Measurements from ENCODE around the gene PPP1R13B. TPM values are rescaled to one million over a fixed set of nuclear protein-coding genes. Genes with fewer than 3 reads are reported as not detected.

PPP1R13B gene
- total RNA-seq, 1 experiment from 2014 or later = 10.3 TPM

DNA sequence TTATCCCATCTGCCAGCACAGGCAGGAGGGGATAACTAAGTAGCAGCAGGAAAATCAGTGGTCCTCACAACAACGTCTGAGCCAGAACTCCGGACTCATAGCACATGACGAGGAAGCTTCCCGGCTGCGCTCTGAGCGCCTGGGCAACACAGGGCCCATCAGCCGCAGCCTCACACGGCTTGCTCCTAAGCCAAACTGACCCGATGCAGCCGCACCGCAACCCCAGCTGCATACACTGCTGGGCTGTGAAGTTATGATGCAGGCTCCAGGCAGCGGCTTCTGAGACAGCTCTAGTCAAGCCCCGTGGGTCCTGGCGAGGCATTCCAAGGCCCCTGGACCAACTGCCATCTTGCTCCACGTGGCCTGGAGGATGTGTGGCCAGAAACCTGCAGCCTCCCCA, 103.7 kb downstream of the PPP1R13B start:
- H3K27ac Mint-ChIP-seq = peak overlapping the region; percentile 60; the same call in 1 of the 2 replicates
- ATAC-seq = no peak
- no peaks in the 10 kb centered on the region for H3K27me3 Mint-ChIP-seq (ENCODE audit: low read depth)
- H3K9me3 Mint-ChIP-seq = no peaks in the 10 kb centered on the region
- ChIA-PET CTCF (interaction anchor here (0.5 to 1.8 kb wide), 2 partner anchors 157 to 181 kb away, joined by 4 to 6 read pairs; no protein-coding TSS in a partner anchor), POLR2A (no interaction called here)
- H3K36me3 Mint-ChIP-seq = peaks cover 8% of the 10 kb centered on the region
- TF ChIP-seq MYBL2 (CRISPR knock-in tag; IDR thresholded peaks at IDR 0.05) (no peak), GABPB1 (CRISPR knock-in tag; IDR thresholded peaks at IDR 0.05) (no peak), NFYB (CRISPR knock-in tag; conservative IDR thresholded peaks at IDR 0.05; ENCODE audit: low read depth) (no peak), SOX15 (CRISPR knock-in tag; IDR thresholded peaks at IDR 0.05) (no peak), EMX1 (CRISPR knock-in tag; IDR thresholded peaks at IDR 0.05) (no peak)
- TF ChIP-seq, protein P1, sequence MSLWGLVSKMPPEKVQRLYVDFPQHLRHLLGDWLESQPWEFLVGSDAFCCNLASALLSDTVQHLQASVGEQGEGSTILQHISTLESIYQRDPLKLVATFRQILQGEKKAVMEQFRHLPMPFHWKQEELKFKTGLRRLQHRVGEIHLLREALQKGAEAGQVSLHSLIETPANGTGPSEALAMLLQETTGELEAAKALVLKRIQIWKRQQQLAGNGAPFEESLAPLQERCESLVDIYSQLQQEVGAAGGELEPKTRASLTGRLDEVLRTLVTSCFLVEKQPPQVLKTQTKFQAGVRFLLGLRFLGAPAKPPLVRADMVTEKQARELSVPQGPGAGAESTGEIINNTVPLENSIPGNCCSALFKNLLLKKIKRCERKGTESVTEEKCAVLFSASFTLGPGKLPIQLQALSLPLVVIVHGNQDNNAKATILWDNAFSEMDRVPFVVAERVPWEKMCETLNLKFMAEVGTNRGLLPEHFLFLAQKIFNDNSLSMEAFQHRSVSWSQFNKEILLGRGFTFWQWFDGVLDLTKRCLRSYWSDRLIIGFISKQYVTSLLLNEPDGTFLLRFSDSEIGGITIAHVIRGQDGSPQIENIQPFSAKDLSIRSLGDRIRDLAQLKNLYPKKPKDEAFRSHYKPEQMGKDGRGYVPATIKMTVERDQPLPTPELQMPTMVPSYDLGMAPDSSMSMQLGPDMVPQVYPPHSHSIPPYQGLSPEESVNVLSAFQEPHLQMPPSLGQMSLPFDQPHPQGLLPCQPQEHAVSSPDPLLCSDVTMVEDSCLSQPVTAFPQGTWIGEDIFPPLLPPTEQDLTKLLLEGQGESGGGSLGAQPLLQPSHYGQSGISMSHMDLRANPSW (CRISPR knock-in tag; conservative IDR thresholded peaks at IDR 0.05; ENCODE audit: low read depth) = no peak
- peaks cover 11% of the 10 kb centered on the region for H3K4me1 Mint-ChIP-seq
- DNase-seq (ENCODE audit: low spot score) = no peak
- H3K4me3 Mint-ChIP-seq = no peak overlapping the region

DNA sequence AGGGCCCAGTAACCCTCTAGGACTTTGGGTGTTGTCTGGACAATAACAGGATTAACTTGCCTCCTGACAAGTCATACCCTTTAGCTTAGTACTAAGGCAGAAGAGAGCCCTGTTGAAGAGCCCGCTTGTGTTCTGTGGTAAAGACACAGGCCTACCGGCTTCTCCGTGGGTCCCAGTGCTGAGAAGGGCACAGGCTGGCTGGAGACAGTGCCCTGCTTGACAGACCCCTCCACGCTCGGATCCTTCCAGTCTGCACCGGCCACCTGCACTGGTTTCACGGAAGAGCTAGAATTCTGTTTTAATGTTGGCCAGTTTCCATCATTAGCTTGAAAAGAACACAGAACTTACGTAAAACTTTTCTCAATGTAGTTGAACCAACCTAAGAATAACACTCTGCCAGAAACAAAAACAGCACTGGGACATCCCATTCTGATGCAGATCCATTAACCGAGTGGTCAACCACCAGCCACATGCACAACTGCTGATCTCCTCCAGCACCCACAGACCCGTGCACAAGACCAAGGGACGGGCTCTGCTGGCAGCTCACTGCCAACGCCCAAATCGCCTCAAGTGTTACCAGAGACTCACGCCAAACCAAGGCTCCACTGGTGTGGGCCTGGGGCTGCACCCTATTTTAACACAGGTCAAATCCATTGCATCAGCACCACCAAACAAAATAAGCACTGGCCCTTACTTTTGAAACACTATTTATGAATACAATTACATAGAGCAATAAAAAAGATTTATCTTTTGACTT, 104.7 kb downstream of the PPP1R13B start:
- CTCF ChIA-PET = interaction anchor here (1.8 kb wide), 1 partner anchor 158 kb away, joined by 6 read pairs; no protein-coding TSS in a partner anchor
- no peak overlapping the region for H3K27ac Mint-ChIP-seq
- POLR2A ChIA-PET = no interaction called here
- ATAC-seq (no peak), DNase-seq (ENCODE audit: low spot score) (no peak)
- H3K9me3 Mint-ChIP-seq = no peaks in the 10 kb centered on the region
- peaks cover 8% of the 10 kb centered on the region for H3K36me3 Mint-ChIP-seq
- peaks cover 11% of the 10 kb centered on the region for H3K4me1 Mint-ChIP-seq
- TF ChIP-seq, protein P2, sequence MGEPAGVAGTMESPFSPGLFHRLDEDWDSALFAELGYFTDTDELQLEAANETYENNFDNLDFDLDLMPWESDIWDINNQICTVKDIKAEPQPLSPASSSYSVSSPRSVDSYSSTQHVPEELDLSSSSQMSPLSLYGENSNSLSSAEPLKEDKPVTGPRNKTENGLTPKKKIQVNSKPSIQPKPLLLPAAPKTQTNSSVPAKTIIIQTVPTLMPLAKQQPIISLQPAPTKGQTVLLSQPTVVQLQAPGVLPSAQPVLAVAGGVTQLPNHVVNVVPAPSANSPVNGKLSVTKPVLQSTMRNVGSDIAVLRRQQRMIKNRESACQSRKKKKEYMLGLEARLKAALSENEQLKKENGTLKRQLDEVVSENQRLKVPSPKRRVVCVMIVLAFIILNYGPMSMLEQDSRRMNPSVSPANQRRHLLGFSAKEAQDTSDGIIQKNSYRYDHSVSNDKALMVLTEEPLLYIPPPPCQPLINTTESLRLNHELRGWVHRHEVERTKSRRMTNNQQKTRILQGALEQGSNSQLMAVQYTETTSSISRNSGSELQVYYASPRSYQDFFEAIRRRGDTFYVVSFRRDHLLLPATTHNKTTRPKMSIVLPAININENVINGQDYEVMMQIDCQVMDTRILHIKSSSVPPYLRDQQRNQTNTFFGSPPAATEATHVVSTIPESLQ (CRISPR knock-in tag; IDR thresholded peaks at IDR 0.05) = no peak
- TF ChIP-seq ZNF396 (CRISPR knock-in tag; IDR thresholded peaks at IDR 0.05; ENCODE audit: borderline replicate concordance) = no peak
- TF ChIP-seq, protein P3, sequence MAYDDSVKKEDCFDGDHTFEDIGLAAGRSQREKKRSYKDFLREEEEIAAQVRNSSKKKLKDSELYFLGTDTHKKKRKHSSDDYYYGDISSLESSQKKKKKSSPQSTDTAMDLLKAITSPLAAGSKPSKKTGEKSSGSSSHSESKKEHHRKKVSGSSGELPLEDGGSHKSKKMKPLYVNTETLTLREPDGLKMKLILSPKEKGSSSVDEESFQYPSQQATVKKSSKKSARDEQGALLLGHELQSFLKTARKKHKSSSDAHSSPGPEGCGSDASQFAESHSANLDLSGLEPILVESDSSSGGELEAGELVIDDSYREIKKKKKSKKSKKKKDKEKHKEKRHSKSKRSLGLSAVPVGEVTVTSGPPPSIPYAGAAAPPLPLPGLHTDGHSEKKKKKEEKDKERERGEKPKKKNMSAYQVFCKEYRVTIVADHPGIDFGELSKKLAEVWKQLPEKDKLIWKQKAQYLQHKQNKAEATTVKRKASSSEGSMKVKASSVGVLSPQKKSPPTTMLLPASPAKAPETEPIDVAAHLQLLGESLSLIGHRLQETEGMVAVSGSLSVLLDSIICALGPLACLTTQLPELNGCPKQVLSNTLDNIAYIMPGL (CRISPR knock-in tag; IDR thresholded peaks at IDR 0.05) = no peak
- TF ChIP-seq CBFB (CRISPR knock-in tag; IDR thresholded peaks at IDR 0.05; ENCODE audit: low read depth) = no peak
- TF ChIP-seq ATF1 (CRISPR knock-in tag; IDR thresholded peaks at IDR 0.05) = no peak
- TF ChIP-seq, protein P4, sequence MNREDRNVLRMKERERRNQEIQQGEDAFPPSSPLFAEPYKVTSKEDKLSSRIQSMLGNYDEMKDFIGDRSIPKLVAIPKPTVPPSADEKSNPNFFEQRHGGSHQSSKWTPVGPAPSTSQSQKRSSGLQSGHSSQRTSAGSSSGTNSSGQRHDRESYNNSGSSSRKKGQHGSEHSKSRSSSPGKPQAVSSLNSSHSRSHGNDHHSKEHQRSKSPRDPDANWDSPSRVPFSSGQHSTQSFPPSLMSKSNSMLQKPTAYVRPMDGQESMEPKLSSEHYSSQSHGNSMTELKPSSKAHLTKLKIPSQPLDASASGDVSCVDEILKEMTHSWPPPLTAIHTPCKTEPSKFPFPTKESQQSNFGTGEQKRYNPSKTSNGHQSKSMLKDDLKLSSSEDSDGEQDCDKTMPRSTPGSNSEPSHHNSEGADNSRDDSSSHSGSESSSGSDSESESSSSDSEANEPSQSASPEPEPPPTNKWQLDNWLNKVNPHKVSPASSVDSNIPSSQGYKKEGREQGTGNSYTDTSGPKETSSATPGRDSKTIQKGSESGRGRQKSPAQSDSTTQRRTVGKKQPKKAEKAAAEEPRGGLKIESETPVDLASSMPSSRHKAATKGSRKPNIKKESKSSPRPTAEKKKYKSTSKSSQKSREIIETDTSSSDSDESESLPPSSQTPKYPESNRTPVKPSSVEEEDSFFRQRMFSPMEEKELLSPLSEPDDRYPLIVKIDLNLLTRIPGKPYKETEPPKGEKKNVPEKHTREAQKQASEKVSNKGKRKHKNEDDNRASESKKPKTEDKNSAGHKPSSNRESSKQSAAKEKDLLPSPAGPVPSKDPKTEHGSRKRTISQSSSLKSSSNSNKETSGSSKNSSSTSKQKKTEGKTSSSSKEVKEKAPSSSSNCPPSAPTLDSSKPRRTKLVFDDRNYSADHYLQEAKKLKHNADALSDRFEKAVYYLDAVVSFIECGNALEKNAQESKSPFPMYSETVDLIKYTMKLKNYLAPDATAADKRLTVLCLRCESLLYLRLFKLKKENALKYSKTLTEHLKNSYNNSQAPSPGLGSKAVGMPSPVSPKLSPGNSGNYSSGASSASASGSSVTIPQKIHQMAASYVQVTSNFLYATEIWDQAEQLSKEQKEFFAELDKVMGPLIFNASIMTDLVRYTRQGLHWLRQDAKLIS (CRISPR knock-in tag; IDR thresholded peaks at IDR 0.05; ENCODE audit: borderline replicate concordance) = no peak
- TF ChIP-seq, protein P5, sequence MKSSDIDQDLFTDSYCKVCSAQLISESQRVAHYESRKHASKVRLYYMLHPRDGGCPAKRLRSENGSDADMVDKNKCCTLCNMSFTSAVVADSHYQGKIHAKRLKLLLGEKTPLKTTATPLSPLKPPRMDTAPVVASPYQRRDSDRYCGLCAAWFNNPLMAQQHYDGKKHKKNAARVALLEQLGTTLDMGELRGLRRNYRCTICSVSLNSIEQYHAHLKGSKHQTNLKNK (CRISPR knock-in tag; IDR thresholded peaks at IDR 0.05) = no peak
- TF ChIP-seq MXD4 (CRISPR knock-in tag; IDR thresholded peaks at IDR 0.05; ENCODE audit: borderline replicate concordance) = no peak
- TF ChIP-seq, protein P6, sequence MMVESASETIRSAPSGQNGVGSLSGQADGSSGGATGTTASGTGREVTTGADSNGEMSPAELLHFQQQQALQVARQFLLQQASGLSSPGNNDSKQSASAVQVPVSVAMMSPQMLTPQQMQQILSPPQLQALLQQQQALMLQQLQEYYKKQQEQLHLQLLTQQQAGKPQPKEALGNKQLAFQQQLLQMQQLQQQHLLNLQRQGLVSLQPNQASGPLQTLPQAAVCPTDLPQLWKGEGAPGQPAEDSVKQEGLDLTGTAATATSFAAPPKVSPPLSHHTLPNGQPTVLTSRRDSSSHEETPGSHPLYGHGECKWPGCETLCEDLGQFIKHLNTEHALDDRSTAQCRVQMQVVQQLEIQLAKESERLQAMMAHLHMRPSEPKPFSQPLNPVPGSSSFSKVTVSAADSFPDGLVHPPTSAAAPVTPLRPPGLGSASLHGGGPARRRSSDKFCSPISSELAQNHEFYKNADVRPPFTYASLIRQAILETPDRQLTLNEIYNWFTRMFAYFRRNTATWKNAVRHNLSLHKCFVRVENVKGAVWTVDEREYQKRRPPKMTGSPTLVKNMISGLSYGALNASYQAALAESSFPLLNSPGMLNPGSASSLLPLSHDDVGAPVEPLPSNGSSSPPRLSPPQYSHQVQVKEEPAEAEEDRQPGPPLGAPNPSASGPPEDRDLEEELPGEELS (CRISPR knock-in tag; IDR thresholded peaks at IDR 0.05) = no peak
- no peak for TF ChIP-seq GABPB1 (CRISPR knock-in tag; IDR thresholded peaks at IDR 0.05)
- TF ChIP-seq, protein P7, sequence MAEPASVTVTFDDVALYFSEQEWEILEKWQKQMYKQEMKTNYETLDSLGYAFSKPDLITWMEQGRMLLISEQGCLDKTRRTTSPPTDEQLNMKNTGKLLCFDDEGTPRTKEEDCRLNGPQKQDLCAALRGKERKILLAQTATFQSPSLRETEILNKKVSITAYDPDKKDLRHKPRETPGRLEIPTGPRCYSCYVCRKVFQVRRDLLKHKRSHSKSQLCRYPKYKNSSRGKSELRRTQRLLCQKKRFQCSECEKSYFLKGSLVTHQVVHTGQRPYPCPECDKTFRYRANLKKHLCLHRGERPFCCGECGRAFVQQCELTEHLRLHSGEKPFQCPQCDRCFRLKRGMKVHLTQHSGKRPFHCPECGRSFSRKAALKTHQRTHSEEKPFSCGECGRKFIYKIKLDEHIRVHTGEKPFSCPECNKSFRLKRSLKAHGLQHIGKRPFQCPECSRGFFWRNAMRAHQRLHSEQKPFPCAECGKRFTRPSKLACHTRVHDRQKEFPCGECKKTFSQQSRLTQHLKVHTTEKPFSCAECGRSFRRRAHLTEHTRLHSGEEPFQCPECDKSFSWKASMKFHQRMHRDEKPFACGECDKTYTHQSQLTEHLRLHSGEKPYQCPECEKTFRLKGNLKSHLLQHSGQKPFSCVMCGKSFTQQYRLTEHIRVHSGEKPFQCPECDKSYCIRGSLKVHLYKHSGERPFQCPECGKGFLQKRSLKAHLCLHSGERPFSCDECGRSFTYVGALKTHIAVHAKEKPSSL (CRISPR knock-in tag; conservative IDR thresholded peaks at IDR 0.05) = no peak
- no peak for TF ChIP-seq SOX15 (CRISPR knock-in tag; IDR thresholded peaks at IDR 0.05)
- no peaks in the 10 kb centered on the region for H3K27me3 Mint-ChIP-seq (ENCODE audit: low read depth)
- no peak overlapping the region for H3K4me3 Mint-ChIP-seq

Data from WTC11 (cell line).